Stimulated activated CD4-positive, alpha-beta T cell treated with anti-CD3 and anti-CD28 coated beads, Interleukin-4, amount 100 ng/mL, for 4 hours (primary cell): ENCODE results near the gene PROM1.

Experiments used
- DNase-seq, 2 experiments: peaks; one replicate each; pipeline ENCODE4 v3.0.0-alpha.2; 2020

PROM1 gene

GRCh38 chr4:15982842-15983524, 100.8 kb downstream of the PROM1 start:
- no peak for DNase-seq

GRCh38 chr4:15976456-15977447, 107.1 kb downstream of the PROM1 start:
- DNase-seq = no peak

- DNase-seq = no peak
Observed at GRCh38 chr4:15971068-15971801, 112.6 kb downstream of the PROM1 start.

- DNase-seq = no peak
Observed at GRCh38 chr4:15968551-15969300, 115.1 kb downstream of the PROM1 start.

GRCh38 chr4:15965325-15965724, 118.5 kb downstream of the PROM1 start:
- no peak for DNase-seq

- DNase-seq = no peak
Observed at GRCh38 chr4:15964159-15964558, 119.7 kb downstream of the PROM1 start.

- DNase-seq = no peak
Observed at GRCh38 chr4:15963576-15963975, 120.2 kb downstream of the PROM1 start.

GRCh38 chr4:15963001-15963451, 120.8 kb downstream of the PROM1 start, which contains the start of gene FGFBP2:
FGFBP2 (minus strand) TSS chr4:15963175; CDS start chr4:15963129, 46 bp downstream.
- DNase-seq = peak; percentile 35 to 36

GRCh38 chr4:15961781-15962510, 121.9 kb downstream of the PROM1 start:
- DNase-seq = no peak

GRCh38 chr4:15958562-15958961, 125.3 kb downstream of the PROM1 start:
- no peak for DNase-seq

GRCh38 chr4:15956179-15956850, 127.5 kb downstream of the PROM1 start:
- peak; percentile 70 to 77 for DNase-seq

- DNase-seq = no peak
Observed at GRCh38 chr4:15955670-15956069, 128.2 kb downstream of the PROM1 start.

- no peak for DNase-seq
Observed at GRCh38 chr4:15953625-15954024, 130.2 kb downstream of the PROM1 start.

- DNase-seq = no peak
Observed at GRCh38 chr4:15951781-15952180, 132.0 kb downstream of the PROM1 start.

GRCh38 chr4:15948826-15949225, 135.0 kb downstream of the PROM1 start:
- no peak for DNase-seq

- no peak for DNase-seq
Observed at GRCh38 chr4:15947684-15948083, 136.1 kb downstream of the PROM1 start.

- DNase-seq = no peak
Observed at GRCh38 chr4:15945516-15945915, 138.3 kb downstream of the PROM1 start.

- DNase-seq = no peak
Observed at GRCh38 chr4:15944895-15945294, 138.9 kb downstream of the PROM1 start.

GRCh38 chr4:15942283-15942682, 141.5 kb downstream of the PROM1 start:
- no peak for DNase-seq

GRCh38 chr4:15938640-15939039, 145.2 kb downstream of the PROM1 start, which contains the start of gene FGFBP1:
FGFBP1 (minus strand) TSS chr4:15938740; CDS start chr4:15936632, 2,108 bp downstream.
- no peak for DNase-seq

- no peak for DNase-seq
Observed at GRCh38 chr4:15938182-15938581, 145.6 kb downstream of the PROM1 start.
